IMR-90 (cell line): ENCODE data around the gene C6orf15. TPM values are rescaled to one million over a fixed set of nuclear protein-coding genes. Genes with fewer than 3 reads are reported as not detected.

Experiments used
- ATAC-seq: fragments of 200-7000 bp; cut with Tn5 transposase; 2 replicates; pipeline ENCODE4 v1.9.1; 2020; ENCODE audit warnings: low read depth, mild to moderate bottlenecking, moderate library complexity
- BruUV-seq: library from RNA; stranded (reverse); fragments of 400-500 nt; replicated peaks from 2 replicates; lab custom pipeline; 2021; lab: Mats Ljungman, UMichigan
- CTCF ChIA-PET: fragments of 300-600 bp; formaldehyde crosslinking; extraction: SDS; loops from one replicate; lab custom pipeline; 2021; ENCODE audit warnings: antibody characterized with exemption; lab: Yijun Ruan, JAX
- POLR2A ChIA-PET: fragments of 300-600 bp; sonication (Branson Sonifier 250); formaldehyde crosslinking; loops from one replicate; lab custom pipeline; 2022; ENCODE audit warnings: antibody characterized with exemption; ENCODE audit not compliant: unreplicated experiment; lab: Charles Lee
- DNase-seq: peaks from one replicate; pipeline ENCODE4 v3.0.0; 2013
- H2AFZ ChIP-seq: replicated peaks from 2 replicates; pipeline ENCODE3; 2013; ENCODE audit warnings: low read length, mild to moderate bottlenecking; ENCODE audit not compliant: poor library complexity
- H2AK5ac ChIP-seq: 2 replicates; pipeline ENCODE4 v1.6.1; 2013; ENCODE audit warnings: low read depth, low read length, inconsistent platforms
- H2AK9ac ChIP-seq: replicated peaks from 2 replicates; pipeline ENCODE3; 2013; ENCODE audit warnings: mild to moderate bottlenecking, low read depth, low read length, moderate library complexity; ENCODE audit not compliant: poor library complexity
- H2BK120ac ChIP-seq: 2 replicates; pipeline ENCODE4 v1.6.1; 2013; ENCODE audit warnings: low read depth, low read length, inconsistent platforms
- H2BK15ac ChIP-seq: 3 replicates; pipeline ENCODE4 v1.6.1; 2013; ENCODE audit warnings: low read depth, low read length, inconsistent platforms
- H2BK20ac ChIP-seq: 2 replicates; pipeline ENCODE4 v1.6.1; 2013; ENCODE audit warnings: low read depth, mild to moderate bottlenecking, inconsistent platforms, low read length, moderate library complexity
- H2BK5ac ChIP-seq: 2 replicates; pipeline ENCODE4 v1.6.1; 2013; ENCODE audit warnings: mild to moderate bottlenecking, low read depth, low read length, inconsistent platforms; ENCODE audit not compliant: poor library complexity, severe bottlenecking
- H3K14ac ChIP-seq: replicated peaks from 2 replicates; pipeline ENCODE4 v1.6.1; 2013; ENCODE audit warnings: low read depth, low read length, inconsistent platforms
- H3K18ac ChIP-seq: 2 replicates; pipeline ENCODE4 v1.6.1; 2013; ENCODE audit warnings: low read depth, low read length, control low read depth
- H3K23ac ChIP-seq: 2 replicates; pipeline ENCODE4 v1.6.1; 2013; ENCODE audit warnings: low read depth, low read length, inconsistent platforms
- H3K27ac ChIP-seq: 2 replicates; pipeline ENCODE4 v1.5.1; 2013; ENCODE audit warnings: mild to moderate bottlenecking, control low read depth, low read length; ENCODE audit not compliant: insufficient read depth
- H3K27me3 ChIP-seq: 2 replicates; pipeline ENCODE4 v1.6.1; 2013; ENCODE audit warnings: low read length; ENCODE audit not compliant: control insufficient read depth, insufficient read depth
- H3K36me3 ChIP-seq: 2 replicates; pipeline ENCODE4 v1.6.1; 2013; ENCODE audit warnings: low read length, mixed read lengths; ENCODE audit not compliant: control insufficient read depth, insufficient read depth
- H3K4ac ChIP-seq: 2 replicates; pipeline ENCODE4 v1.6.1; 2013; ENCODE audit warnings: low read depth, low read length, inconsistent platforms
- H3K4me1 ChIP-seq: 2 replicates; pipeline ENCODE4 v1.6.1; 2013; ENCODE audit warnings: low read length, mixed read lengths; ENCODE audit not compliant: control insufficient read depth, insufficient read depth
- H3K4me2 ChIP-seq: 2 replicates; pipeline ENCODE4 v1.6.1; 2013; ENCODE audit warnings: low read depth, mild to moderate bottlenecking, control low read depth, low read length, moderate library complexity
- H3K4me3 ChIP-seq: 2 replicates; pipeline ENCODE4 v1.5.1; 2013; ENCODE audit warnings: low read depth, mild to moderate bottlenecking, control low read depth, low read length, moderate library complexity; ENCODE audit not compliant: insufficient read depth
- H3K56ac ChIP-seq: 2 replicates; pipeline ENCODE4 v1.6.1; 2013; ENCODE audit warnings: low read length, inconsistent platforms; ENCODE audit not compliant: insufficient read depth; ENCODE audit errors: extremely low read depth
- H3K79me1 ChIP-seq, 2 experiments: 2 replicates each; pipeline ENCODE4 v1.6.1; 2013; ENCODE audit warnings: low read length in 2 of 2, inconsistent platforms in 1 of 2, low read depth in 1 of 2
- H3K9ac ChIP-seq: 2 replicates; pipeline ENCODE4 v1.6.1; 2013; ENCODE audit warnings: low read depth, low read length, control low read depth
- H3K9me1 ChIP-seq: 2 replicates; pipeline ENCODE4 v1.6.1; 2013; ENCODE audit warnings: low read length, inconsistent platforms; ENCODE audit not compliant: insufficient read depth
- H3K9me3 ChIP-seq: 2 replicates; pipeline ENCODE4 v1.6.1; 2013; ENCODE audit warnings: low read length; ENCODE audit not compliant: control insufficient read depth, insufficient read depth
- H4K20me1 ChIP-seq: 2 replicates; pipeline ENCODE4 v1.6.1; 2013; ENCODE audit warnings: low read length, inconsistent platforms; ENCODE audit not compliant: insufficient read depth
- H4K5ac ChIP-seq: 2 replicates; pipeline ENCODE4 v1.6.1; 2013; ENCODE audit warnings: mild to moderate bottlenecking, low read depth, low read length, control low read depth
- H4K8ac ChIP-seq, 2 experiments: 2 replicates each; pipeline ENCODE4 v1.6.1; 2013; ENCODE audit warnings: low read depth in 2 of 2, low read length in 2 of 2, control low read depth in 1 of 2, inconsistent platforms in 1 of 2
- H4K91ac ChIP-seq: 2 replicates; pipeline ENCODE4 v1.6.1; 2013; ENCODE audit warnings: low read depth, low read length, inconsistent platforms; ENCODE audit not compliant: insufficient read depth
- BHLHE40 ChIP-seq: fragments of 150-350 bp; IDR thresholded peaks from 2 replicates; pipeline ENCODE4 v1.6.1; 2016; ENCODE audit warnings: mild to moderate bottlenecking, low read depth, low read length
- CEBPB ChIP-seq: IDR thresholded peaks from 2 replicates; pipeline ENCODE4 v1.6.1; 2012; ENCODE audit warnings: low read depth, low read length, improper control_type of control experiment
- CHD1 ChIP-seq: IDR thresholded peaks from 2 replicates; pipeline ENCODE4 v1.6.1; 2012; ENCODE audit warnings: low read depth, low read length, improper control_type of control experiment
- FOS ChIP-seq: fragments of 150-350 bp; IDR thresholded peaks from 2 replicates; pipeline ENCODE4 v1.6.1; 2016; ENCODE audit warnings: low read depth, low read length
- MAFK ChIP-seq: IDR thresholded peaks from 2 replicates; pipeline ENCODE4 v1.6.1; 2012; ENCODE audit warnings: low read depth, low read length, improper control_type of control experiment
- MAZ ChIP-seq: IDR thresholded peaks from 2 replicates; pipeline ENCODE4 v1.6.1; 2012; ENCODE audit warnings: low read depth, mild to moderate bottlenecking, low read length, improper control_type of control experiment, moderate library complexity, borderline replicate concordance
- MXI1 ChIP-seq: IDR thresholded peaks from 2 replicates; pipeline ENCODE4 v1.6.1; 2012; ENCODE audit warnings: low read depth, mild to moderate bottlenecking, low read length, moderate library complexity, borderline replicate concordance
- NFE2L2 ChIP-seq: fragments of 150-350 bp; IDR thresholded peaks from 2 replicates; pipeline ENCODE4 v1.6.1; 2016; ENCODE audit warnings: low read depth, mild to moderate bottlenecking, low read length
- POLR2A ChIP-seq: IDR thresholded peaks from 2 replicates; pipeline ENCODE4 v1.6.1; 2012; ENCODE audit warnings: mild to moderate bottlenecking, low read depth, low read length
- RAD21 ChIP-seq: IDR thresholded peaks from 2 replicates; pipeline ENCODE4 v1.6.1; 2012; ENCODE audit warnings: low read length, improper control_type of control experiment
- RCOR1 ChIP-seq: IDR thresholded peaks from 2 replicates; pipeline ENCODE4 v1.6.1; 2012; ENCODE audit warnings: mild to moderate bottlenecking, low read length, improper control_type of control experiment; ENCODE audit not compliant: insufficient replicate concordance
- RFX5 ChIP-seq: IDR thresholded peaks from 2 replicates; pipeline ENCODE4 v1.8.0; 2012; ENCODE audit warnings: low read depth, mild to moderate bottlenecking, low read length, moderate library complexity
- SMC3 ChIP-seq: fragments of 150-350 bp; IDR thresholded peaks from 2 replicates; pipeline ENCODE4 v1.6.1; 2016; ENCODE audit warnings: low read depth, mild to moderate bottlenecking, antibody characterized with exemption, low read length, moderate library complexity
- WGBS, 2 experiments: methylation state at CpG; one replicate each; pipeline versions ENCODE4 v1.1.5 to v1.1.7; 2013; ENCODE audit warnings: missing lambda C conversion rate in 2 of 2; ENCODE audit not compliant: insufficient read length in 1 of 2; ENCODE audit errors: extremely low coverage in 2 of 2; 5-methylcytosine and 5-hydroxymethylcytosine counted together
- dilution Hi-C: fragments of 300-500 bp; cut with HindIII; formaldehyde crosslinking; loops from one replicate; pipeline ENCODE4 v1.14.3; 2018; ENCODE audit warnings: low sequenced_read_pairs; ENCODE audit not compliant: unreplicated experiment
- in situ Hi-C: fragments of 300-500 bp; cut with MboI; formaldehyde crosslinking; loops from 3 replicates; pipeline ENCODE4 v1.14.3; 2019; ENCODE audit warnings: low sequenced_read_pairs, inconsistent platforms, mixed read lengths
- intact Hi-C: fragments of 100-400 bp; cut with micrococcal nuclease; formaldehyde crosslinking; loops from 2 replicates; pipeline ENCODE4 v1.10.0; 2022
- polyA plus RNA-seq, 3 experiments: library from polyadenylated mRNA; depleted of rRNA; stranded (reverse); fragments of >200 nt; gene quantifications; 2 replicates each; pipeline ENCODE4 v1.2.3, GENCODE V29; 2012; ENCODE audit warnings: low replicate concordance in 1 of 3
- total RNA-seq: library from RNA; depleted of rRNA; stranded (reverse); fragments of >200 nt; gene quantifications from 2 replicates; pipeline ENCODE4 v1.2.3, GENCODE V29; 2012
- TF ChIP-seq, protein P1 (sequence below): fragments of 150-350 bp; IDR thresholded peaks from 2 replicates; pipeline ENCODE4 v1.6.1; 2017; ENCODE audit warnings: mild to moderate bottlenecking, antibody characterized with exemption, low read length, low read depth
- TF ChIP-seq, protein P2 (sequence below): conservative IDR thresholded peaks from 2 replicates; pipeline ENCODE4 v1.5.1; 2012; ENCODE audit warnings: mild to moderate bottlenecking, low read depth, low read length, improper control_type of control experiment
- TF ChIP-seq, protein P3 (sequence below): fragments of 150-350 bp; IDR thresholded peaks from 2 replicates; pipeline ENCODE4 v1.6.1; 2016; ENCODE audit warnings: low read depth, mild to moderate bottlenecking, low read length, moderate library complexity, borderline replicate concordance

C6orf15 gene
- total and polyA plus RNA-seq, 2 of the 4 experiments (the other 2 are of a cell fraction), result not detected

DNA sequence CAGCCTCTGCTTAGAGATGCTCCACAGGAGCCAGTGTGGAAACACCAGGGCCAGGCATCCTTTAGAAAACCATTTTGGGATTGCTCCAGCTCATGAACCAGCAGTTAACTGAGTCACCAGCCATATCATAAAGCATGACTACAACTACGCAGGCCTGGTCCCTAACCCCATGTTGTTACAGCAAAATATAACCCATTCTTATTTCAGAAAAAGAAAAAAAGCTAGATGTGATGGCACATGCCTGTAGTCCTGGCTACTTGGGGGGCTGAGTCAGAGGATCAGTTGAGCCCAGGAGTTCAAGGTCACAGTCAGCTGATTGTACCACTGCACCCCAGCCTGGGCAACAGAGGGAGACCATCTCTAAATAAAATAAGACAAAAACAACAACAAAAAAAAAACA lies 36.8 kb downstream of the C6orf15 start:
- POLR2A ChIA-PET, result interaction anchor here (0.6 kb wide), 1 partner anchor 151 kb away, joined by 3 read pairs; no protein-coding TSS in a partner anchor
- Histone ChIP-seq H3K27me3 (no peaks in the 10 kb centered on the region), H2AK5ac (no peak overlapping the region), H3K9me3 (no peaks in the 10 kb centered on the region), H2AK9ac (peak overlapping the region; percentile 11), H3K79me1 (no peaks in the 10 kb centered on the region), H2BK20ac (no peak overlapping the region), H4K91ac (no peak overlapping the region), H2BK15ac (no peak overlapping the region), H3K4me1 (peaks cover 6% of the 10 kb centered on the region), H3K14ac (no peak overlapping the region; the same call in 1 of the 2 replicates), H3K36me3 (no peaks in the 10 kb centered on the region), H2BK120ac (no peak overlapping the region), H3K4me3 (no peak overlapping the region), H3K4ac (no peak overlapping the region), H2BK5ac (peak overlapping the region; percentile 18), H4K5ac (no peak overlapping the region), H3K9me1 (peaks cover 4% of the 10 kb centered on the region; the same call in 1 of the 2 replicates), H3K4me2 (no peak overlapping the region), H3K56ac (no peak overlapping the region), H2AFZ (peak overlapping the region; percentile 29), H3K9ac (no peak overlapping the region), H4K20me1 (no peaks in the 10 kb centered on the region), H3K27ac (no peak overlapping the region), H3K18ac (no peak overlapping the region), H4K8ac (no peak overlapping the region), H3K23ac (no peak overlapping the region)
- DNase-seq (peak; percentile 90), ATAC-seq (peak; percentile 9; the same call in 1 of the 2 replicates)
- no CpG with 5 or more reads among the region's 1 CpG for WGBS, 2 experiments
- intact Hi-C loops (no loop called here), in situ Hi-C loops (loop anchor here (5.0 to 25.0 kb wide), 4 partner anchors 158 to 588 kb away; partner anchors contain the start of genes FLOT1, HLA-E and IER3), dilution Hi-C loops (no loop called here)
- no TSS peak for BruUV-seq
- no peak for TF ChIP-seq MAZ
- no peak for TF ChIP-seq SMC3
- TF ChIP-seq, protein P1, sequence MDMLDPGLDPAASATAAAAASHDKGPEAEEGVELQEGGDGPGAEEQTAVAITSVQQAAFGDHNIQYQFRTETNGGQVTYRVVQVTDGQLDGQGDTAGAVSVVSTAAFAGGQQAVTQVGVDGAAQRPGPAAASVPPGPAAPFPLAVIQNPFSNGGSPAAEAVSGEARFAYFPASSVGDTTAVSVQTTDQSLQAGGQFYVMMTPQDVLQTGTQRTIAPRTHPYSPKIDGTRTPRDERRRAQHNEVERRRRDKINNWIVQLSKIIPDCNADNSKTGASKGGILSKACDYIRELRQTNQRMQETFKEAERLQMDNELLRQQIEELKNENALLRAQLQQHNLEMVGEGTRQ, result no peak
- peak; percentile 64; the same call in 1 of the 2 replicates for TF ChIP-seq BHLHE40
- TF ChIP-seq RCOR1, result peak; percentile 18
- no peak for TF ChIP-seq NFE2L2
- no peak for TF ChIP-seq RAD21
- TF ChIP-seq, protein P2, sequence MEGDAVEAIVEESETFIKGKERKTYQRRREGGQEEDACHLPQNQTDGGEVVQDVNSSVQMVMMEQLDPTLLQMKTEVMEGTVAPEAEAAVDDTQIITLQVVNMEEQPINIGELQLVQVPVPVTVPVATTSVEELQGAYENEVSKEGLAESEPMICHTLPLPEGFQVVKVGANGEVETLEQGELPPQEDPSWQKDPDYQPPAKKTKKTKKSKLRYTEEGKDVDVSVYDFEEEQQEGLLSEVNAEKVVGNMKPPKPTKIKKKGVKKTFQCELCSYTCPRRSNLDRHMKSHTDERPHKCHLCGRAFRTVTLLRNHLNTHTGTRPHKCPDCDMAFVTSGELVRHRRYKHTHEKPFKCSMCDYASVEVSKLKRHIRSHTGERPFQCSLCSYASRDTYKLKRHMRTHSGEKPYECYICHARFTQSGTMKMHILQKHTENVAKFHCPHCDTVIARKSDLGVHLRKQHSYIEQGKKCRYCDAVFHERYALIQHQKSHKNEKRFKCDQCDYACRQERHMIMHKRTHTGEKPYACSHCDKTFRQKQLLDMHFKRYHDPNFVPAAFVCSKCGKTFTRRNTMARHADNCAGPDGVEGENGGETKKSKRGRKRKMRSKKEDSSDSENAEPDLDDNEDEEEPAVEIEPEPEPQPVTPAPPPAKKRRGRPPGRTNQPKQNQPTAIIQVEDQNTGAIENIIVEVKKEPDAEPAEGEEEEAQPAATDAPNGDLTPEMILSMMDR, result no peak
- TF ChIP-seq CEBPB, result peak; percentile 38; the same call in 1 of the 2 replicates
- TF ChIP-seq MAFK, result no peak
- no peak for TF ChIP-seq RFX5
- TF ChIP-seq CHD1, result no peak
- TF ChIP-seq MXI1, result no peak
- TF ChIP-seq, protein P3, sequence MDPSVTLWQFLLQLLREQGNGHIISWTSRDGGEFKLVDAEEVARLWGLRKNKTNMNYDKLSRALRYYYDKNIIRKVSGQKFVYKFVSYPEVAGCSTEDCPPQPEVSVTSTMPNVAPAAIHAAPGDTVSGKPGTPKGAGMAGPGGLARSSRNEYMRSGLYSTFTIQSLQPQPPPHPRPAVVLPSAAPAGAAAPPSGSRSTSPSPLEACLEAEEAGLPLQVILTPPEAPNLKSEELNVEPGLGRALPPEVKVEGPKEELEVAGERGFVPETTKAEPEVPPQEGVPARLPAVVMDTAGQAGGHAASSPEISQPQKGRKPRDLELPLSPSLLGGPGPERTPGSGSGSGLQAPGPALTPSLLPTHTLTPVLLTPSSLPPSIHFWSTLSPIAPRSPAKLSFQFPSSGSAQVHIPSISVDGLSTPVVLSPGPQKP, result no peak
- TF ChIP-seq POLR2A, result no peak
- peak; percentile 25; the same call in 1 of the 2 replicates for TF ChIP-seq FOS
- CTCF ChIA-PET, result interaction anchor here (0.7 kb wide), 1 partner anchor 160 kb away, joined by 5 read pairs; no protein-coding TSS in a partner anchor
